ENCODE measurements around the gene LGR6. TPM values are rescaled to one million over a fixed set of nuclear protein-coding genes. Genes with fewer than 3 reads are reported as not detected.

Gene LGR6, protein sequence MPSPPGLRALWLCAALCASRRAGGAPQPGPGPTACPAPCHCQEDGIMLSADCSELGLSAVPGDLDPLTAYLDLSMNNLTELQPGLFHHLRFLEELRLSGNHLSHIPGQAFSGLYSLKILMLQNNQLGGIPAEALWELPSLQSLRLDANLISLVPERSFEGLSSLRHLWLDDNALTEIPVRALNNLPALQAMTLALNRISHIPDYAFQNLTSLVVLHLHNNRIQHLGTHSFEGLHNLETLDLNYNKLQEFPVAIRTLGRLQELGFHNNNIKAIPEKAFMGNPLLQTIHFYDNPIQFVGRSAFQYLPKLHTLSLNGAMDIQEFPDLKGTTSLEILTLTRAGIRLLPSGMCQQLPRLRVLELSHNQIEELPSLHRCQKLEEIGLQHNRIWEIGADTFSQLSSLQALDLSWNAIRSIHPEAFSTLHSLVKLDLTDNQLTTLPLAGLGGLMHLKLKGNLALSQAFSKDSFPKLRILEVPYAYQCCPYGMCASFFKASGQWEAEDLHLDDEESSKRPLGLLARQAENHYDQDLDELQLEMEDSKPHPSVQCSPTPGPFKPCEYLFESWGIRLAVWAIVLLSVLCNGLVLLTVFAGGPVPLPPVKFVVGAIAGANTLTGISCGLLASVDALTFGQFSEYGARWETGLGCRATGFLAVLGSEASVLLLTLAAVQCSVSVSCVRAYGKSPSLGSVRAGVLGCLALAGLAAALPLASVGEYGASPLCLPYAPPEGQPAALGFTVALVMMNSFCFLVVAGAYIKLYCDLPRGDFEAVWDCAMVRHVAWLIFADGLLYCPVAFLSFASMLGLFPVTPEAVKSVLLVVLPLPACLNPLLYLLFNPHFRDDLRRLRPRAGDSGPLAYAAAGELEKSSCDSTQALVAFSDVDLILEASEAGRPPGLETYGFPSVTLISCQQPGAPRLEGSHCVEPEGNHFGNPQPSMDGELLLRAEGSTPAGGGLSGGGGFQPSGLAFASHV
- total RNA-seq (2021; fragmentation: NEBNext Ultra II Directional; extraction: Animal tissue kit (Norgen Biotek cat#: 25700)) = 0.50 and 1.1 TPM in 2 replicates
- 1.0 and 1.3 TPM in 2 replicates for polyA plus RNA-seq (2011; rRNA removed)
- 0.56 TPM for polyA plus RNA-seq (2011; cell fraction: cytosol; rRNA removed)
- polyA plus RNA-seq (2011; cell fraction: nucleus; rRNA removed) = 1.6 TPM
- 0.36 to 1.2 TPM (median 0.82 TPM) in 4 replicates for polyA plus RNA-seq (2012, experiment 1 of 2)
- polyA plus RNA-seq (2012, experiment 2 of 2) = 0.59 TPM
- polyA plus RNA-seq (2013, experiment 1 of 2) = 1.0 TPM
- polyA plus RNA-seq (2013, experiment 2 of 2) = 1.0 TPM
- 0.66 and 0.91 TPM in 2 replicates for polyA minus RNA-seq (2011; rRNA and poly(A)+ RNA removed)
- 2.3 TPM for polyA minus RNA-seq (2011; cell fraction: cytosol; rRNA and poly(A)+ RNA removed)
- polyA minus RNA-seq (2011; cell fraction: nucleus; rRNA and poly(A)+ RNA removed) = 1.7 TPM
- long read RNA-seq, experiment 1 = 0 reads
- long read RNA-seq, experiment 2 = 0 reads

DNA sequence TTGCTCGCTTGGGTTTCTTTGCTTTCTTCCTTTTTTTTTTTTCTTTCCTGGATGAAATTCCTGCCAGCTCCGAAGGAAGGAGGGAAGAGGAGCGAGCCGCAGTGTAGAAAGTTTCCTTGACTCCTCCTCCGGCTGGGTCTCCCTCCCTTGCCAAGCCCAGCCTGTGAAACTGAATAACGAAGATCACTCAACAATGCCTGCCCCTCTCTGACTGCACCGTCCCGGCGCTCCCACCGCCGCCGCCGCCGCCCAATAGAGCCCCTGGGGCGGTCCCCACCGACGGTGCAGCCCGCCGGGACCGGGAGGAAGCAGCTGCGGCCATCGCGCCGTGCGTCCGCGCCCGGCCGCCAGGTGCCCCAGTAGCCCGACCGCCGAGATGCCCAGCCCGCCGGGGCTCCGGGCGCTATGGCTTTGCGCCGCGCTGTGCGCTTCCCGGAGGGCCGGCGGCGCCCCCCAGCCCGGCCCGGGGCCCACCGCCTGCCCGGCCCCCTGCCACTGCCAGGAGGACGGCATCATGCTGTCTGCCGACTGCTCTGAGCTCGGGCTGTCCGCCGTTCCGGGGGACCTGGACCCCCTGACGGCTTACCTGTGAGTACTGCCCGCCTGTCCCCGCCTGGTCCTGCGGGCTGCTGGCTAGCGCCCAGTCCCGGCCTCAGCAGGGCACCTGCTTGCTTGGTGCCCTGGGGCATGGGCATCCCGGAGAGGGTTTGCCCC is at the start of gene LGR6:
Gene LGR6, plus strand, starts transcription at position 186 of the 714 bp plus-strand sequence. Its CDS starts 191 bp downstream, at position 377.
- no peak within 1 kb of the TSS for H4K5ac ChIP-seq (ENCODE audit: insufficient read length, low read depth, low read length)
- no peaks in the 10 kb centered on the region for H3K79me2 ChIP-seq (ENCODE audit: control insufficient read depth in 1 of 2, insufficient read depth in 2 of 2, low read length in 2 of 2)
- H3K9me3 ChIP-seq (ENCODE audit: insufficient read depth in 2 of 2, low read depth in 1 of 2, low read length in 1 of 2) = no peaks in the 10 kb centered on the region
- 0 out of 2 replicates have a peak within 1 kb of the TSS, but pooled peaks have one; percentile 53 for H2BK15ac ChIP-seq (ENCODE audit: low read length)
- H4K8ac ChIP-seq (ENCODE audit: extremely low read depth, insufficient read depth, low read length) = peak within 1 kb of the TSS; percentile 51
- no peak within 1 kb of the TSS for H2AK5ac ChIP-seq (ENCODE audit: low read depth, low read length)
- no peak within 1 kb of the TSS for H2BK20ac ChIP-seq (ENCODE audit: low read length)
- H2BK12ac ChIP-seq (ENCODE audit: low read depth, low read length) = peak within 1 kb of the TSS; percentile 27; the same call in 1 of the 2 replicates
- no peaks in the 10 kb centered on the region for H3K79me1 ChIP-seq (ENCODE audit: low read depth, low read length)
- no peak within 1 kb of the TSS for H4K91ac ChIP-seq (replicated peaks; ENCODE audit: insufficient read length, low read length)
- no peak within 1 kb of the TSS for H2BK5ac ChIP-seq (ENCODE audit: low read depth, low read length)
- POLR2A ChIA-PET (ENCODE audit: partially characterized antibody) = interaction anchor here (1.5 to 1.6 kb wide), 2 partner anchors 9 to 41 kb away, joined by 3 read pairs; no protein-coding TSS in a partner anchor
- peak within 1 kb of the TSS; percentile 22 to 65 (median 37); a peak in 6 of 8 replicates for H3K4me3 ChIP-seq (ENCODE audit: extremely low read depth in 1 of 4, insufficient read depth in 2 of 4, low read depth in 3 of 4, low read length in 4 of 4)
- H3K27ac ChIP-seq (ENCODE audit: low read depth, low read length) = no peak within 1 kb of the TSS
- peak in 1 of 2 experiments; percentile 75 for DNase-seq (ENCODE audit: low read depth in 1 of 2, low spot score in 2 of 2)
- H3K14ac ChIP-seq (ENCODE audit: insufficient read length) = no peak within 1 kb of the TSS
- H4K20me1 ChIP-seq (replicated peaks in 1 of 2; ENCODE audit: control insufficient read depth in 1 of 2, insufficient read depth in 2 of 2, low read length in 2 of 2) = no peaks in the 10 kb centered on the region
- H3K36me3 ChIP-seq (ENCODE audit: control insufficient read depth in 2 of 4, insufficient read depth in 4 of 4, low read length in 3 of 4) = no peaks in the 10 kb centered on the region
- H3K4ac ChIP-seq (replicated peaks; ENCODE audit: insufficient read length, low read depth, low read length) = no peak within 1 kb of the TSS
- WGBS, 2 experiments (ENCODE audit: extremely low coverage in 1 of 2, insufficient coverage in 1 of 2, insufficient read length in 1 of 2, insufficient replicate concordance in 2 of 2, low coverage in 1 of 2, low lambda C conversion rate in 2 of 2, missing lambda C conversion rate in 1 of 2) = 24% methylated on average over 12 of the region's 61 CpGs; no CpG with 5 or more reads in 1 of the 2 experiments
- H3K4me1 ChIP-seq (replicated peaks in 1 of 4; ENCODE audit: control insufficient read depth in 3 of 4, insufficient read depth in 4 of 4, low read length in 3 of 4) = peaks cover 0 to 9% (median 2%) of the 10 kb centered on the region in 4 experiments; a peak in 5 of 7 replicates
- CTCF ChIA-PET (ENCODE audit: partially characterized antibody) = interaction anchor here (0.6 to 6.3 kb wide), 39 partner anchors 9 to 675 kb away, joined by 3 to 52 read pairs (median 5); no protein-coding TSS in a partner anchor
- H3K56ac ChIP-seq (replicated peaks; ENCODE audit: insufficient read length, low read depth, low read length) = no peak within 1 kb of the TSS
- peaks cover 5% of the 10 kb centered on the region; the same call in 1 of the 2 replicates for H3K23me2 ChIP-seq (ENCODE audit: low read depth, low read length)
- no peak within 1 kb of the TSS for H3K23ac ChIP-seq (ENCODE audit: insufficient read length)
- no peak within 1 kb of the TSS for H2BK120ac ChIP-seq (replicated peaks; ENCODE audit: low read depth, low read length)
- no peak for FAIRE-seq
- no peak within 1 kb of the TSS for H3K18ac ChIP-seq (ENCODE audit: extremely low read depth, low read length)
- peak within 1 kb of the TSS; percentile 48 to 86 for H3K4me2 ChIP-seq (ENCODE audit: insufficient read depth in 1 of 2, low read depth in 2 of 2, low read length in 2 of 2)
- H2AFZ ChIP-seq (ENCODE audit: low read length) = peak within 1 kb of the TSS; percentile 85; the same call in 1 of the 2 replicates
- peaks cover 16 to 31% (median 22%) of the 10 kb centered on the region in 4 experiments for H3K27me3 ChIP-seq (replicated peaks in 1 of 4; ENCODE audit: control insufficient read depth in 3 of 4, extremely low read depth in 1 of 4, insufficient read depth in 3 of 4, low read length in 3 of 4)
- peak within 1 kb of the TSS in 1 of 4 experiments; percentile 51; a peak in 1 of 7 replicates for H3K9ac ChIP-seq (replicated peaks in 1 of 4; ENCODE audit: extremely low read depth in 1 of 4, low read depth in 3 of 4, low read length in 3 of 4)
- TF ChIP-seq SUZ12 (IDR thresholded peaks at IDR 0.05; ENCODE audit: low read length) (peak; percentile 66; the same call in 1 of the 2 replicates), RAD21 (IDR thresholded peaks at IDR 0.05 in 1 of 2, conservative IDR thresholded peaks at IDR 0.05 in 1 of 2; ENCODE audit: low read depth in 2 of 2, low read length in 2 of 2) (no peak; a peak in 1 of 4 replicates), EGR1 (IDR thresholded peaks at IDR 0.05; ENCODE audit: borderline replicate concordance, low read depth, low read length) (no peak), KDM4A (IDR thresholded peaks at IDR 0.05; ENCODE audit: low read depth, low read length, severe bottlenecking) (peak; percentile 37)
